Measurements from ENCODE around the gene FUT7.

Gene FUT7

GRCh38 chr9:137049544-137050449 is 17.9 kb upstream of the FUT7 start:
- DNase-seq (ENCODE audit: low spot score) = peak; percentile 30

GRCh38 chr9:137048655-137049543 is 17.0 kb upstream of the FUT7 start:
- DNase-seq (ENCODE audit: low spot score) = no peak

- DNase-seq (ENCODE audit: low spot score) = peak; percentile 88
Observed at GRCh38 chr9:137046088-137046787, 14.3 kb upstream of the FUT7 start, which contains the start of gene NPDC1. TSS of gene NPDC1 (minus strand) at chr9:137046177. CDS start at chr9:137045989, 188 bp downstream.

- DNase-seq (ENCODE audit: low spot score) = peak; percentile 14
Observed at GRCh38 chr9:137045294-137046087, 13.6 kb upstream of the FUT7 start.

- DNase-seq (ENCODE audit: low spot score) = no peak
Observed at GRCh38 chr9:137044502-137045177, 12.8 kb upstream of the FUT7 start.

GRCh38 chr9:137044037-137044436 is 12.1 kb upstream of the FUT7 start:
- no peak for DNase-seq (ENCODE audit: low spot score)

GRCh38 chr9:137042751-137043727 is 11.2 kb upstream of the FUT7 start:
- no peak for DNase-seq (ENCODE audit: low spot score)

GRCh38 chr9:137041124-137041523 is 9.2 kb upstream of the FUT7 start:
- DNase-seq (ENCODE audit: low spot score) = no peak

- DNase-seq (ENCODE audit: low spot score) = no peak
Observed at GRCh38 chr9:137040568-137040967, 8.7 kb upstream of the FUT7 start.

GRCh38 chr9:137039611-137040366 is 7.9 kb upstream of the FUT7 start:
- DNase-seq (ENCODE audit: low spot score) = no peak

GRCh38 chr9:137038916-137039315 is 7.0 kb upstream of the FUT7 start:
- DNase-seq (ENCODE audit: low spot score) = no peak

GRCh38 chr9:137037483-137037882 is 5.6 kb upstream of the FUT7 start:
- no peak for DNase-seq (ENCODE audit: low spot score)

GRCh38 chr9:137037035-137037434 is 5.1 kb upstream of the FUT7 start:
- no peak for DNase-seq (ENCODE audit: low spot score)

GRCh38 chr9:137035937-137036336 is 4.0 kb upstream of the FUT7 start:
- DNase-seq (ENCODE audit: low spot score) = no peak

GRCh38 chr9:137035507-137035834 is 3.6 kb upstream of the FUT7 start:
- DNase-seq (ENCODE audit: low spot score) = no peak

- DNase-seq (ENCODE audit: low spot score) = peak; percentile 82
Observed at GRCh38 chr9:137034709-137035506, 3.0 kb upstream of the FUT7 start.

- DNase-seq (ENCODE audit: low spot score) = peak; percentile 2
Observed at GRCh38 chr9:137034039-137034708, 2.3 kb upstream of the FUT7 start.
